ENCODE results near the gene ADAM11.

DNA sequence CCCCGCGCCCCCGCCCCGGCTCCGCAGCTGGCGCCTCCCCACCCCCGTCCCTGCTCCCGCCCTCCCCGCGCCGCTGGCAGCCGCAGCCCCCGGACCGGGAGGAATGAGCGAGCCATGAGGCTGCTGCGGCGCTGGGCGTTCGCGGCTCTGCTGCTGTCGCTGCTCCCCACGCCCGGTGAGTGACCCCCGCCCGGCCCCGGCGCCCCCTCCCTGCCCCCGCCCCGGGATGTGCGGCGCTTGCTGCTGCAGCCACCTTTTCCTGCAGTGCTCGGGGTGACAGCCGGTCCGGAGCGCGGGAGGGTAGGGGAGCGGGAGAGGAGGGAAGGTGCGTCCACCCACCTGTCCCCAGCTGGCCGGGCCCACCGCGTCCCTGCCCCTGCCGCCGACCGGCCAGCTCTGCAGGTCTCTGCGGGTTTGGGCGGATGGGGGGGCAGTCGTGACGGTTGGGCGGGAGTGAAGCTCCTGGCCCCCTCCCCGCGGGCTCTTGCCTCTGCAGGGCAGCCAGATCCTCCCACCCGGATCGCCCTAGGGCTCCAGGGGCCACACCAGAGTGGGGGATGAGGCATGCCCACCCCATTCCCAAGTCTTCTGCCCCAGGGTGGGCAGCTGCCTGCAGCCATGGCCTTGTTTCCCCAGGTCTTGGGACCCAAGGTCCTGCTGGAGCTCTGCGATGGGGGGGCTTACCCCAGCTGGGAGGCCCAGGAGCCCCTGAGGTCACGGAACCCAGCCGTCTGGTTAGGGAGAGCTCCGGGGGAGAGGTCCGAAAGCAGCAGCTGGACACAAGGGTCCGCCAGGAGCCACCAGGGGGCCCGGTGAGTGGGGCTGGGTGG, 513 bp downstream of the ADAM11 start:
- no peak for TF ChIP-seq NFYB (IDR thresholded peaks at IDR 0.05; ENCODE audit: extremely low read depth, insufficient read length)
- no peak for TF ChIP-seq ZNF77 (CRISPR knock-in tag; IDR thresholded peaks at IDR 0.05)
- TF ChIP-seq ZFP36 (IDR thresholded peaks at IDR 0.05; ENCODE audit: low read depth, low read length, partially characterized antibody), result no peak
- TF ChIP-seq HDAC6 (IDR thresholded peaks at IDR 0.05; ENCODE audit: low read depth, low read length), result no peak
- TF ChIP-seq RAD21 (CRISPR knock-in tag; conservative IDR thresholded peaks at IDR 0.05 in 1 of 2, IDR thresholded peaks at IDR 0.05 in 1 of 2), result no peak
- no peak for TF ChIP-seq ETV1 (tag; conservative IDR thresholded peaks at IDR 0.05; ENCODE audit: low read depth)
- no peak for TF ChIP-seq POLR2AphosphoS5 (IDR thresholded peaks at IDR 0.05; ENCODE audit: control insufficient read depth, insufficient read depth, low read depth, low read length)
- TF ChIP-seq ZNF232 (CRISPR knock-in tag; IDR thresholded peaks at IDR 0.05), result no peak
- no peak for TF ChIP-seq SAFB2 (IDR thresholded peaks at IDR 0.05; ENCODE audit: borderline replicate concordance, low read depth, low read length, severe bottlenecking)
- no peak for TF ChIP-seq MYNN (IDR thresholded peaks at IDR 0.05)
- TF ChIP-seq MYNN (CRISPR knock-in tag; IDR thresholded peaks at IDR 0.05), result no peak
